Measurements from ENCODE around the gene DCDC1. TPM values are rescaled to one million over a fixed set of nuclear protein-coding genes. Genes with fewer than 3 reads are reported as not detected.

DCDC1 gene
- total RNA-seq, 1 experiment from 2014 or later: not detected

- H3K4me1 ChIP-seq (ENCODE audit: control insufficient read depth, insufficient read depth, low read length): no peaks in the 10 kb centered on the region
- no peaks in the 10 kb centered on the region for H3K9me3 ChIP-seq (ENCODE audit: control insufficient read depth, insufficient read depth, low read depth, low read length)
- H3K27ac ChIP-seq (ENCODE audit: low read length): no peak overlapping the region
- in situ Hi-C loops (cut with HindIII; ENCODE audit: low pct_unique_long_range_greater_than_20kb, low sequenced_read_pairs): no loop called here
- TF ChIP-seq, protein P1, sequence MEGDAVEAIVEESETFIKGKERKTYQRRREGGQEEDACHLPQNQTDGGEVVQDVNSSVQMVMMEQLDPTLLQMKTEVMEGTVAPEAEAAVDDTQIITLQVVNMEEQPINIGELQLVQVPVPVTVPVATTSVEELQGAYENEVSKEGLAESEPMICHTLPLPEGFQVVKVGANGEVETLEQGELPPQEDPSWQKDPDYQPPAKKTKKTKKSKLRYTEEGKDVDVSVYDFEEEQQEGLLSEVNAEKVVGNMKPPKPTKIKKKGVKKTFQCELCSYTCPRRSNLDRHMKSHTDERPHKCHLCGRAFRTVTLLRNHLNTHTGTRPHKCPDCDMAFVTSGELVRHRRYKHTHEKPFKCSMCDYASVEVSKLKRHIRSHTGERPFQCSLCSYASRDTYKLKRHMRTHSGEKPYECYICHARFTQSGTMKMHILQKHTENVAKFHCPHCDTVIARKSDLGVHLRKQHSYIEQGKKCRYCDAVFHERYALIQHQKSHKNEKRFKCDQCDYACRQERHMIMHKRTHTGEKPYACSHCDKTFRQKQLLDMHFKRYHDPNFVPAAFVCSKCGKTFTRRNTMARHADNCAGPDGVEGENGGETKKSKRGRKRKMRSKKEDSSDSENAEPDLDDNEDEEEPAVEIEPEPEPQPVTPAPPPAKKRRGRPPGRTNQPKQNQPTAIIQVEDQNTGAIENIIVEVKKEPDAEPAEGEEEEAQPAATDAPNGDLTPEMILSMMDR (IDR thresholded peaks at IDR 0.05): no peak
- TF ChIP-seq POLR2AphosphoS5 (IDR thresholded peaks at IDR 0.05; ENCODE audit: low read depth, low read length) (no peak), TCF7L2 (IDR thresholded peaks at IDR 0.05; ENCODE audit: low read depth, low read length) (no peak), REST (IDR thresholded peaks at IDR 0.05; ENCODE audit: insufficient read depth in 1 of 2, low read depth in 2 of 2, low read length in 1 of 2) (no peak), SIN3A (IDR thresholded peaks at IDR 0.05; ENCODE audit: borderline replicate concordance, insufficient read depth, low read depth, low read length) (no peak)
- intact Hi-C loops (cut with micrococcal nuclease; ENCODE audit: unreplicated experiment): no loop called here
- no TSS peak for BruUV-seq (replicated peaks)
- CTCF ChIA-PET: no interaction called here
- no peak for ATAC-seq
- no peaks in the 10 kb centered on the region for H3K36me3 ChIP-seq (ENCODE audit: control insufficient read depth, insufficient read depth, low read length)
- DNase-seq (ENCODE audit: low read depth, low spot score): no peak
- no peaks in the 10 kb centered on the region; the same call in 1 of the 2 replicates for H3K27me3 ChIP-seq (ENCODE audit: control insufficient read depth, insufficient read depth, low read length)
- H3K4me3 ChIP-seq (ENCODE audit: low read depth in 2 of 2, low read length in 2 of 2): no peak overlapping the region
- POLR2A ChIA-PET: no interaction called here
Observed at GRCh38 chr11:31259797-31260196, 109.7 kb downstream of the DCDC1 start.

DNA sequence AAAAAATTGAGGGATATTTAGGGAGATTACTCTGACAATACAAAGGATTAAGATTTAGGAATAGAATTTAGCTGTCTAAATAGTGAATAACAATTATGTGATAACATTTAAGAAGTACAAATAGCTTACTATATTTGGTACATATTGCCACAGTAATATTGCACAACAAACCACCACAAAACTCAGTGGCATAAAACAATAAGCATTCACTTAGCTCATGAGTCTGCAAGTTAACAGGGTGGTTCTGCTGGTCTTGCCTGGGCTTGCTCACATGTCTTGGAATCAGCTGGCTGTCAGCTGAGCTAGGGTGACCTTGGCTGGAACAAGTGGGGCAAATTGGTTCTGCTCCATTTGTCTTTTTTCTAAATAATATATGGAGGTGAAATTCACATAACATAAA, 115.1 kb downstream of the DCDC1 start:
- no peak for DNase-seq (ENCODE audit: low read depth, low spot score)
- in situ Hi-C loops (cut with HindIII; ENCODE audit: low pct_unique_long_range_greater_than_20kb, low sequenced_read_pairs) (no loop called here), intact Hi-C loops (cut with micrococcal nuclease; ENCODE audit: unreplicated experiment) (no loop called here)
- no TSS peak for BruUV-seq (replicated peaks)
- no peaks in the 10 kb centered on the region for H3K27me3 ChIP-seq (ENCODE audit: control insufficient read depth, insufficient read depth, low read length)
- no peaks in the 10 kb centered on the region for H3K36me3 ChIP-seq (ENCODE audit: control insufficient read depth, insufficient read depth, low read length)
- no peak overlapping the region for H3K4me3 ChIP-seq (ENCODE audit: low read depth in 2 of 2, low read length in 2 of 2)
- TF ChIP-seq, protein P1 (IDR thresholded peaks at IDR 0.05): no peak
- no peak for TF ChIP-seq REST (IDR thresholded peaks at IDR 0.05; ENCODE audit: insufficient read depth in 1 of 2, low read depth in 2 of 2, low read length in 1 of 2)
- TF ChIP-seq SIN3A (IDR thresholded peaks at IDR 0.05; ENCODE audit: borderline replicate concordance, insufficient read depth, low read depth, low read length): no peak
- TF ChIP-seq TCF7L2 (IDR thresholded peaks at IDR 0.05; ENCODE audit: low read depth, low read length): no peak
- no peak for TF ChIP-seq POLR2AphosphoS5 (IDR thresholded peaks at IDR 0.05; ENCODE audit: low read depth, low read length)
- H3K27ac ChIP-seq (ENCODE audit: low read length): no peak overlapping the region
- ATAC-seq: no peak
- no peaks in the 10 kb centered on the region for H3K9me3 ChIP-seq (ENCODE audit: control insufficient read depth, insufficient read depth, low read depth, low read length)
- POLR2A ChIA-PET: no interaction called here
- H3K4me1 ChIP-seq (ENCODE audit: control insufficient read depth, insufficient read depth, low read length): no peaks in the 10 kb centered on the region
- CTCF ChIA-PET: no interaction called here

Measured in Panc1 (cell line).